ENCODE results near the gene ZNF324.
"Not testable (repeated sequence)": the region's sequence is repeated elsewhere in the genome, so short reads cannot be mapped to it uniquely, and the experiment has no call there.

Gene ZNF324

DNA sequence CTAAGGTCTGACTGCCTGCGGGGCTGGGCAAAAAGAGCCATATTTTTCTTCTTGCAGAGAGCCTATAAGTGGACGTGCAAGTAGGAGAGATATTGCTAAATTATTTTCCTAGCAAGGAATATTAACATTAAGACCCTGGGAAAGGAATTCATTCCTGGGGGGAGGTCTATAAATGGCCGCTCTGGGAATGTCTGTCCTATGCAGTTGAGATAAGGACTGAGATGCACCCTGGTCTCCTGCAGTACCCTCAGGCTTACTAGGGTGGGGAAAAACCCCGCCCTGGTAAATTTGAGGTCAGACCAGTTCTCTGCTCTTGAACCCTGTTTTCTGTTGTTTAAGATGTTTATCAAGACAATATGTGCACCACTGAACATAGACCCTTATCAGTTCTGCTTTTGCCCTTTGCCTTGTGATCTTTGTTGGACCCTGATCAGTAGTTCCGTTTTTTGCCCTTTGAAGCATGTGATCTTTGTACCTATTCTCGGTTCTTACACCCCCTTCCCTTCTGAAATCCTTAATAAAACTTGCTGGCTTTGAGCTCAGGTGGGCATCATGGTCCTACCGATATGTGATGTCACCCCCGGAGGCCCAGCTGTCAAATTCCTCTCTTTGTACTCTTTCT is 40.8 kb downstream of the ZNF324 start:
- DNase-seq = not testable (repeated sequence)

DNA sequence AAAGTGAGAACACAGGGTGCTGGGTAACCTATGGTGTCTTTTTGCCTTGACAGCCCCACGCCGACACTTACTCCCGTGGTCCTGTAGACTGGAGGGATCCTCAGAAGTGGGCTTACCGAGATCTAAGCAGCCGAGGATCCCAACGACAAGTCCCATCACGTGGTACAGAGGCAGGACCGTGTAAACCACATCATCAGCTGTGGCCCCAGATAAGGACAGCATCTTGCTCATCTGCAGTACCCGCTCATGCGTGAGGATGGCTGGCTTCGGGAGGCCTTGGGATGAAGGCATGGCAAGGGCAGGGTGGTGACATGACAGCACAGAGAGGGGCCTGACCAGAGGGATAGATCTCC is 42.8 kb downstream of the ZNF324 start:
- DNase-seq = no peak

DNA sequence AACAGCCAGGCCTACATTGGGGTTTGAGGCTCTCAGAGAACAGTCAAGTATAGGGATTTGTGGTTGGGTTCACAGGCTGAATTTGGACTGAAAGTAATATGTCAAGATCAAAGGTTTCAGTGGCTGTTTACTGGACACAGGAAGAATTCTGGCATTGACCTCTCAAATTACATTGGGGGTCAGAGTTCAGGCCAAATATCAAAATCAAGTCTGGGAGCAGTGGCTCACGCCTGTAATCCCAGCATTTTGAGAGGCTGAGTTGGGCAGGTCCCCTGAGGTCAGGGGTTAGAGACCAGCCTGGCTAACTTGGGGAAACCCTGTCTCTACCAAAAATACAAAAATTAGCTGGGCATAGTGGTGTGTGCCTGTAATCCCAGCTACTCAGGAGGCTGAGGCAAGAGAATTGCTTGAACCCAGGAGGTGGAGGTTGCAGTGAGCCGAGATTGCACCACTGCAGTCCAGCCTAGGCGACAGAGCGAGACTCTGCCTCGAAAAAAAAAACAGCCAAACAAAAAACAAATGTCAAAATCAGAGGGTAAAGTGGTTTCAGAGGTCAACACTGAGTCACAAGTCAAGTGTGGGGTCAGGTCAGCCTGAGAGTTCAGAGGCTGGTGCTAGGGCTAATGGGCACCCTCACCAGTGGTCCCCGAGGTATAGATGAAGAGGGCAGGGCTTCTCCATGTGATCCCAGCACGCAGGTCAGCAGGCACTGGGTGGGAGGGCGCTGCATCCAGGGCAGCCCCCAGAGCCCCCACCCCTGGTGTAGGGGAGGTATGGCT is 43.4 kb downstream of the ZNF324 start:
- no peak for DNase-seq

DNA sequence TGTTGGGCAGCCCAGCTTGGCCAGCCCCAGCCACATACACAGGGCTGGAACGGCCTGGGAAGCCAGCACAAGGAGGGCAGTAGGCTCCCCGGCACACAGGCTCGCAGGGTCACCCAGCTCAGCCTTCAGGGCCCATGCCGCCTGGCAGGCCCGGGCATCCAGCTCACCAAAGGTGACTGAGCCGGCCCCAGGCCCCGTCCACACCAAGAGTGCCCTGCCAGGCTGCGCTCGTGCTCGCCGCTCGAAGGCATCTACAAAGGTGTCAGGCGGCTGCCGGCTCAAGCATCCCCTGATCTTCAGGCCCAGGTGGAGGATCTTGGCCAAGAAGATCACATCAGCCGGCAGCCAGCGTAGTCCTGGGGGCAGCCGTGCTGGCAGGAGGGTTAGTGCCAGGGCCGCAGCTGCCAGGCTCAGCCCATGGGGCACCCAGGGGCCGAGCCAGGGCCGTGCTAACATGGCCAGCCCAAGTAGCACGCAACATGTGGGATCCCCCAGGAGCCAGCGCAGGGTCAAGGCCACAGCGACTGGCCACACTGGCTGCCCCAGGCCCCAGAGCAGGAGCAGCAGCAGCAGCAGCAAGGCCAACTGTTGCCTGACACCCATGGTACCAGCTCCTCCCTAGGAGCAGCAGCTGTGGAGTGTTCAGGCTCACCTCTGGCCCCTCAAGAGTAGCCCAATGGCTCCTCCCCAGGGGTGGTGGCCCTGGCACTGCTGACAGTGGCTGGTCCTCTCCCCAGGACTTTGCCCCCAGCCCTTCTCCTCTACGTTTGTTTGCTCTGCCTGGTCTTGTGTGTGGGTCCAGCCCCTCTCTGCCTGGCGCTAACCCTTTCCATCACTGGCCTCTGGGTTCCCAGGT is 44.7 kb downstream of the ZNF324 start, which contains the start of gene SLC27A5:
SLC27A5 (minus strand) TSS at position 640 of the 856 bp plus-strand sequence; CDS start at position 603, 37 bp downstream.
- no peak for DNase-seq

DNA sequence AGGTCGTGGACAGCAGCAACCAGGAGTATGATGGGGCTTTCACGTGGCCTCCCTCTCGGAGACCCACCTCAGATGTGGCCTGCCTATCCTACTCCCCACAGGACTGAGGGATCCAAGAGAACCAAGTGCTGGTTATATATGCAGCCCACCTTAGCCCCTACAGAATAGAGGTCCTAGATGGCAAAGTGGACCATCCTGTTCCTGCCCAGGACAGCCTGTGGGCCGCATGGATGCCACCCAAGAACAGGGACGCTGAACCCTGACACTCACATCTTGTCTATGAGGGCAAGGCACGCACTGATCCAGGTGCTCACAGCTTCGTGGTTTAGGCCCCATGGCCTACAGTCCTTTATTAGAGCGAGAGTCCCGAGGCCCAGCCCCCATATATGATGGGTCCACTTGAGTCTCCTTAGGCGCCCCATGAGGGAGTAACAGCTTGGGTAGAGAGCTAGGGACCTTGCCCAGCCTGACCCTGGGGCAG is 46.4 kb downstream of the ZNF324 start:
- no peak for DNase-seq

DNA sequence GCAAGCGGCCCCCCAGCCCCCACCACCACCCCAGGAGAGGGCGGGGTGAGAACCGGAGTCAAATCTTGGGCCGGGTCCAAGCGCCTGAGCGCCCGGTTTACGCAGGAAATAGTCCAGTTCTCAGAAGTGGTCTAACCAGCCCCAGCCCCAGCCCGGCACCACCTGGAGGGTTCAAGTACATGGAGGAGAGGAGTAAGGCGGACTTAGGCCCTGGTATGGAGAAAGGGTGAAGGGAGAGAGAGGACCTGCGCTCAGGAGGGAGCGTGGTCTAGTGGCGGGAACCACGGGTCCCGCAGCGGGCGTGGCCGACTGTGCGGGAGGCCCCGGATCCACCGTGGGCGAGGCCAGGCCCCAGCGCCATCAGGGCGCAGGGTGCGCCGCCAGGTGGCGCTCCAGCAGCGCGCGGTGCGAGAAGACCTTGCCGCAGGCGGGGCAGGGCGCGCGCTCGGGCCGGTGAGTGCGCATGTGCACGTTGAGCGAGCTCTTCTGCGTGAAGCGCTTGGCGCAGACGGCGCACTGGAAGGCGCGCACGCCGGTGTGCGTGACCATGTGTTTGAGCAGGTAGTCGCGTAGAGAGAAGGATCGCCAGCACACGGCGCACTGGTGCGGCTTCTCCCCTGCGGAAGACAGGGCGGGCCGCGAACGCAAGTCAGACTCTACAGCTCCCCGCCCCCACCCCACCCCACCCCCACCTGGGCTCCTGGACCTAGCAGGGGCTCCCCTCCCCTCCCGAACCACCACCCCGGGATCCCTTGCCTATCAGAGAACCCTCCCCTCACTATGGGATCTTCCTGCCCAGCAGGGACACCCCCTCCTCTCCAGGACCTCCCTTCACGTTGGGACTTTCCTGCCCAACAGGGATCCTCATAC is 47.0 kb downstream of the ZNF324 start:
- peak; percentile 97 for DNase-seq

DNA sequence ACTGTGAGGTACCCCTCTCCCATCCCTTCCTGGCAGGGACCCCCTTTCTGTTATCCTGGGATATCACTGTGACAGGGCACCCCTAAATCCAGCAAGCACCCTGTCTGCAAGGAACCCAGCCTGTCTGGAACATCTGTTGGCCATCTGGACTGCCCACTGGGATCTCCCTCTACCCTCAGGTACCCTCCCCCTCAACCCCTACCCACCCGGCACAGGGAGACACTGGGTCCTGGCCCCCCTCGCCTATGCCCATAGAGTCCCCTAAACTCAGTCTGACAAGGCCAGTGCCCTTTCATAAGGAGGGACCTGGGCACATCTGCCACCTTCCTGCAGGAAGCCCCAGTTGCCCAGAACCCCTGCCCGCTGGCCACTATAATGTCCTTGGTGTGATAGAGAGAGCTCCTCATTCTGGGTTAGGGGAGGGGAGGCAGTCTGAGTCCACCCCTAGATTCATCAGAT is 47.7 kb downstream of the ZNF324 start:
- DNase-seq = no peak

DNA sequence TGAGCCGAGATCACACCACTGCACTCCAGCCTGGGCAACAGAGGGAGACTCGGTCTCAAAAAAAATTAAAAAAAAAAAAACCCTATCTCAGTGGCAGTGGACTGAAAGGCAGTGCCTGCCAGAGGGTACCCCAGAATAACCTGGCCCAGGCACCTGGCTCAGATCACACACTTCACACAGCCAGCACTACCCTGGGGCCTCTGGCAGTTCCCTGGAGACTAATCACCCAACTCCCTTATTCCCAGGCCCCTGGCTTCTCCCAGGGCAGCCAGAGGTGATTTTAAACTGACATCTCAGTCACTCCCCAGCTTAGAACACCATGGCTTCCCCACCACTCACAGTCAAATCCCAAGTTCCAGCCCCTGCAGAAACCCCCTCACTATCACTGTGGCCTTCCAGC is 48.4 kb downstream of the ZNF324 start:
- no peak for DNase-seq

DNA sequence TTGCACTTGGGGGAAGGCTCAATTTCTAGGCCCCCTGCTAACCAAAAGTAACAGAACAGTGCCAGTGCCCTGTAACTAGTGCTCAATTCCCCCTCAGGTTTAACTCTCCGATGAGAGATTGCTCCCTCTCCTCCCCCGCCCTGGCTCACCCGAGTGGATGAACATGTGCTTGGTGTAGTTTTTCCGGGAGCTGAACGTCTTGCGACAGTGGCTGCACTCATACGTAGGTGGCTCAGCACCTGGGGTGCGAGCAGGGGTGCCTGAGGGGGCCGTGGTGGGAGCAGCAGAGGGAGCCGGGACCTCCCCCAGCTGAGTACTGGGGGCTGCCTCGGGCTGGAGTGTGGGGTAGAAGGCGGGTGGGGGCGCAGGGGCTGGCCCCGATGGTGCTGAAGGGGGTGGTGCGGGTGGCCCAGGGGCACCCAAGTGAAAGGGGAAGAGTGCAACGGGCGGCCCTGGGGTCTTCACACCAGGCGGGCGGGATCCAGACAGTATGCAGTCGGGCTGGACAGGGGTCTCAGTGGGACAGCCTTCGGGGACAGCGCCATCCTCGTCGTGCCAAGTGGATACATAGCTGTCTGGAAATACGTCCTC is 49.5 kb downstream of the ZNF324 start:
- no peak for DNase-seq

DNA sequence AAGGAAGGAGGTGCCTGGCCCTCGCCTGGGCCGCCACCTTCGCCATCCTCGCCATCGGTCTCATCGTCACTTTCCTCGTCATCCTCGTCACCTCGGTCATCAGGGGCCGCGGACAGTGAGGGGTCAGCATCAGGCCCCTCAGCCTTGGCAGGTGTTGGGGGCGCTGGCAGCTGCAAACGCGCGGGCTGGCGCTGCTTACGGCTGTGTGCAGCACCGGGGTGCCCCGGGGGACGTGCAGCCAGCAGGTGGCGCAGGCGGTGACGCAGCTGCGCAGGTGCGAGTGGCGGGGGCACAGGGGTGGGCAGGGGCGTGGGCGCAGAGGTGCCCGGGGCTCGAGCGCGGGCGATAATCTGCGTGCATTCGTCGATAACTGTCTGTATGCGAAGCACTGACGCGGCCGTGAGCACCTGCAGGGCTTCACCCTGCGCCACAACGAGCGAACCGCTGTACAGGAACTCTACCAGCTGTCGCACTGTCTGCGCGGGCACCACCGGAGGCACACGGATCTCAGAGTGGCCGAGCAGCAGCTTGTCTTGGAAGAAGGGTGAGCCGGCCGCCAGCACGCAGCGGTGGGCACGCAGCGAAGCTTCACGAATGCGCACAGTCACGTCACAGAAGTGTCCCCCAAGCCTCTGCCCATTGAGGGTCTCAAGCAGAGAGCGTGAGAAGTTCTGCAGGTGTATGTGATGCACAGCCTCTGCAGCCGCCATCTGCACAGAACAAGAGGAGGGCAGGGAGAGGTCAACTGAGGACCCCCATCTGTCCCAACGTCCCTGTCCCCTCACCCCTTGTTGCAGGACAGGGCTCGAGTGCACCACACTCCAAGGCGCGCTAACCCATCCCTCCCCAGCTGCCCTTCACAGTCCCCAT is 50.3 kb downstream of the ZNF324 start:
- DNase-seq = no peak

DNA sequence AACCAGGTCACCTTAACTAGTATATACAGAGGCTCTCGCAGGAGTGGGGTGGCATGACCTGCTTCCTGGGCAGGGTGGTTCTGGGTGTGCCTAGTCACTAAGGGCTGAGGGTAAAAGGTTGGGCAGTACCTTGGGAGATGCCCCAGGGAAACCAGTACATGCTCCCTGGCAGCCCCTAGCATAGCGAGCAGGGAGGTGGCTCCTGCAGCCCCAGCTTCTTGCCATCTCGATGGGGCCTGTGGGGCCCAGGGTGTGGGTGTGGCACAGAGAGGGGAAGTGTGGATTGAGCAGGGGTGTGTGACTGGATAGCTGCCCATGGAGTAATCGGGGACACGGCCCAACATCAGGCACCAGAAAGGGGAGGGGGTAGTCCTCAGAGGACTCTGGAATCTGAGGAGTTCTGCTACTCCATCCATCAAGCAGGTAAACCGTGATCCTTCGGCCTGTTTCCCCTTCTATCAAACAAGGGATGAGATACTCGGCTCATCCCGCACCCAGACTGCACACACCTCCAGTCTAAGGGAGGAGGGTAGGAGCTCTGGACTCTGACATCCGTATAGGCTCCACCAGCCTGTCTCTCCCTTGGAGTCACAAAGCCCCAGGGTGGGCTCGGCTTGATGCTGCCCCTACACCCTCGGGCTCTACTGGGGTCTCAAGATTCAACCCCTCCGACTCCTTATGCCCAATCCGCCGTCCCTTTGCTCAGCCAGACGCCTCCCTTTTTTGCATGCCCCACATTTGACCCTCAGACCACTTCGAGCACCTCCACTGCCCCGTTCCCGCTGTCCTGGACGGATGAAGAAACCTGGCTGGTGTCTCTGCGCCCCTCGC is 51.6 kb downstream of the ZNF324 start:
- peak; percentile 32 for DNase-seq

DNA sequence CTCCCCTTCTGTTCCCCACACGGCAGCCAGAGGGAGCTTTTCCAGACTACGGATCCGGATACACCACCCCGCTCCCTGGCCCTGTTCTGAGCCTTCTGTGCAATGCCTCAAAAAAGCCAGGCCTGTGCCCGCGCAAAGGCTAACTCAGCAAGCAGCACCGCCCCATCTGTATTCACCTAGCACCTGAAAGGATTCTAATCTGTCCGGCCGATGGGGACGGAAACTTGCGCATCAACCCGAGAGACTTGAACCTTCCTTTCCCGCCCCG is 52.1 kb downstream of the ZNF324 start:
- peak; percentile 55 for DNase-seq

DNA sequence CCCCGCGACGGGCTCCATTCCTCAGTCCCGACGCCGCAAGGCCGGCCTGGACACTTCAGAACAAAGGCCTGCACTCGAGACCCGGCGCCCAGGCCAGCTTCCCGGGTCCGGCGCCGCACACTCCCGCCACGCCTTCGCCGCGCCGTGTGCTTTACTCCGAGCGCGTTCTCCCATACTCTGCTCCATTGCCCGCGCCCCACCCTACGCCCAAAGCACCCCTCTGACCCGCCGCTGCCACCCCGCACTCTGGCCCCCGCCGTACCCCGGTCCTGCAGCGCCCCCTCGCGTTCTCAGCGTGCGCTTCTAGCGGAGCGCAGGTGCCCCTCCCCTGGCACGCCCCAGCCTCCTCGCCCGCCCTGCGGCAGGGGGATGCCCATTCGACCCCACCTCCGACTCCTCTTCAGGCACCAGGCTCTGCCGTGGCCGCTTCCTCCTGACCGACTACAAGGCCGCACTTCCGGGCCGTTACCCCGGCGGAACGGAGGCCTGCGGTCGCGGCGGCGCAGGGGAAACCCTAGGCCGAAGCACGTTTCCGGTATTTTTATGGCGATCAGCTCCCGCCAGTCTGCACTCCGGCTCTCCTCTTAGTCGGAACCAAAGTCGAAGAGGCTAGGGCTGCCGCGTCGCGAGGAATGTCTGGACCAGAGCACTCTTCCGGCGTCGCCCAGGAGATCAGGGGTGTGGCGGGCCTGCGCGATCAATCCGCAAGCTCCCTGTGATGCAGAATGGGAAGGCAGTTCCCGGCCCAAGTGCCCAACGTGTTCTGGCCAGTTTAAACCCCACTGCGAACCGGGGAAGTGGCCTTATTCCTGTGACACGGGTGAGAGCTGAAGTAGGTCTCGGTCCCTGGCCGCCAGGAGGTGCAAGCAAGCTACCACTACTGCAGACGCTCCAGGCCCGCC is 52.7 kb downstream of the ZNF324 start, which contains the start of gene ZBTB45:
ZBTB45 (minus strand) TSS at position 456 of the 902 bp plus-strand sequence. CDS start 2,137 bp downstream, outside the sequence.
- peak; percentile 97 for DNase-seq

DNA sequence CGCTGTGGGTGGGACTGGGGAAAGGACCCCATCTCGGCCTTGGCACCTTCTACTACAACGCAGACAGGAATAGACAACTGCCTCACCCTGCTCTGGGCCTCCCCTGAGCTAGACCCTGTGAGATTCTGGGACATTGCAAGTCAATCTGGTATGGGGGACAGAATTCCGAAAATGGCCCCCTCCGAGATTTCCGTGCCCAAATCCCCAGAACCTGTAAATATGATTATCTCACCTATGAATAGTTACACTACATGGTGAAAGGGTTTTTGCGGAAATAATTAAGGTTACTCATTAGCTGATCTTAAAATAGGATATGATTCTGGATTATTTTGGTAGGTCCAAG is 53.3 kb downstream of the ZNF324 start:
- no peak for DNase-seq

DNA sequence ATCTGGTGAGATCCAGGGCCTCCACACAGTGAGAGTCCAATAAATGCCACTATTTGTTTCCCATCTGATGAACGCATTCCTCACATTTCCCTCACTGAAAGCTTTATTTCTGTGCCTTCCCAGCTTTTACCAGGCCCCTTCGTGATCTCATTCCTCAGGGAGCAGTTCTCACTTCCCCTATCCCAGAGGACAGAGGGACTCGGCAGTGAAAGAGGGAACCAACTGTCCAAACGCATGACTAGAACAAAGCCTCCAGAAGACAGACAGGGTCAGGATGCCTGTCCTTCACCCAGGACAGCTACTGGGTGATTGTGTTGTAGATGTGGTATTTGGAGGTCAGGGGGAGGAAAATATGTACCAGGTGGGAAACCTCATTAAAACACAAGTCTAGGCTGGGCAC is 54.8 kb downstream of the ZNF324 start:
- no peak for DNase-seq

DNA sequence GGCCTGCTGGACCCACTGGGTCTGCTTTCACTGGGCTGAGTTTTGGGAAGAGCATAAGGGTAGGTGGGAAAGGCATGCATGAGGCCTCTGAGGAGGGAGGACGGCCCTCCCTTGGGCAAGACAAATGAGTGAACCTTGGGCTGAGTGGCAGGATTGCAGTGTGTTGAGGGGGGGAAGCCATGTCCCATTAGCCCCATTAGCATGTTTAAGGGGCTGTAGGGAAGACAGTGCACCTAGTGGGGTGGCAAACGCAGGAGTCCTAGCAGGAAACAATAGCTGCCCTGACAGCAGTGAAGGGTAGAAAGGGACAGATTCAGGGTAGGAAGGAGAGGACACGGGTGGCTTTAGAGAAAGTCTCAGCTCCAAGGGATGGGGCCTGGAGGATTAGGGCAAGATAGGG is 55.8 kb downstream of the ZNF324 start:
- no peak for DNase-seq

Measured in activated CD4-positive, alpha-beta T cell treated with anti-CD3 and anti-CD28 coated beads, Interleukin-2, amount 50 U/mL, for 16 hours (primary cell).